ENCODE results near the gene TOM1L2.

- TF ChIP-seq, protein P1, sequence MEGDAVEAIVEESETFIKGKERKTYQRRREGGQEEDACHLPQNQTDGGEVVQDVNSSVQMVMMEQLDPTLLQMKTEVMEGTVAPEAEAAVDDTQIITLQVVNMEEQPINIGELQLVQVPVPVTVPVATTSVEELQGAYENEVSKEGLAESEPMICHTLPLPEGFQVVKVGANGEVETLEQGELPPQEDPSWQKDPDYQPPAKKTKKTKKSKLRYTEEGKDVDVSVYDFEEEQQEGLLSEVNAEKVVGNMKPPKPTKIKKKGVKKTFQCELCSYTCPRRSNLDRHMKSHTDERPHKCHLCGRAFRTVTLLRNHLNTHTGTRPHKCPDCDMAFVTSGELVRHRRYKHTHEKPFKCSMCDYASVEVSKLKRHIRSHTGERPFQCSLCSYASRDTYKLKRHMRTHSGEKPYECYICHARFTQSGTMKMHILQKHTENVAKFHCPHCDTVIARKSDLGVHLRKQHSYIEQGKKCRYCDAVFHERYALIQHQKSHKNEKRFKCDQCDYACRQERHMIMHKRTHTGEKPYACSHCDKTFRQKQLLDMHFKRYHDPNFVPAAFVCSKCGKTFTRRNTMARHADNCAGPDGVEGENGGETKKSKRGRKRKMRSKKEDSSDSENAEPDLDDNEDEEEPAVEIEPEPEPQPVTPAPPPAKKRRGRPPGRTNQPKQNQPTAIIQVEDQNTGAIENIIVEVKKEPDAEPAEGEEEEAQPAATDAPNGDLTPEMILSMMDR (IDR thresholded peaks at IDR 0.05; ENCODE audit: low read length): no peak
- TF ChIP-seq EZH2 (optimal IDR thresholded peaks at IDR 0.05; ENCODE audit: low read depth, low read length): no peak
Observed at GRCh38 chr17:17843096-17843495, 129.1 kb downstream of the TOM1L2 start.

Measured in MM.1S (cell line).